Vagina (tissue), 2 donors: ENCODE measurements around the gene CCT5.

Experiments
- POLR2A ChIP-seq, 2 donors: fragments of 450-650 bp; IDR thresholded peaks; one replicate each; pipeline ENCODE4 v1.6.1; 2017; ENCODE audit warnings: antibody characterized with exemption in 2 of 2, mild to moderate bottlenecking in 2 of 2, moderate library complexity in 2 of 2
- POLR2AphosphoS5 ChIP-seq, 2 donors: sonication (generic); formaldehyde crosslinking; IDR thresholded peaks; one replicate each; pipeline ENCODE4 v1.9.0; 2017; ENCODE audit warnings: antibody characterized with exemption in 2 of 2, mild to moderate bottlenecking in 2 of 2, low read depth in 1 of 2; ENCODE audit not compliant: insufficient read depth in 1 of 2
- TF ChIP-seq, protein P1 (sequence below), 3 experiments: fragments of 450-650 bp in 2 of 3; fragments of 200-600 bp in 1 of 3; sonication (generic) in 1 of 3; IDR thresholded peaks; one replicate each; pipeline ENCODE4 v1.5.1; 2017 to 2019; ENCODE audit warnings: antibody characterized with exemption in 3 of 3, mild to moderate bottlenecking in 2 of 3, moderate library complexity in 2 of 3

- TF ChIP-seq, protein P1, sequence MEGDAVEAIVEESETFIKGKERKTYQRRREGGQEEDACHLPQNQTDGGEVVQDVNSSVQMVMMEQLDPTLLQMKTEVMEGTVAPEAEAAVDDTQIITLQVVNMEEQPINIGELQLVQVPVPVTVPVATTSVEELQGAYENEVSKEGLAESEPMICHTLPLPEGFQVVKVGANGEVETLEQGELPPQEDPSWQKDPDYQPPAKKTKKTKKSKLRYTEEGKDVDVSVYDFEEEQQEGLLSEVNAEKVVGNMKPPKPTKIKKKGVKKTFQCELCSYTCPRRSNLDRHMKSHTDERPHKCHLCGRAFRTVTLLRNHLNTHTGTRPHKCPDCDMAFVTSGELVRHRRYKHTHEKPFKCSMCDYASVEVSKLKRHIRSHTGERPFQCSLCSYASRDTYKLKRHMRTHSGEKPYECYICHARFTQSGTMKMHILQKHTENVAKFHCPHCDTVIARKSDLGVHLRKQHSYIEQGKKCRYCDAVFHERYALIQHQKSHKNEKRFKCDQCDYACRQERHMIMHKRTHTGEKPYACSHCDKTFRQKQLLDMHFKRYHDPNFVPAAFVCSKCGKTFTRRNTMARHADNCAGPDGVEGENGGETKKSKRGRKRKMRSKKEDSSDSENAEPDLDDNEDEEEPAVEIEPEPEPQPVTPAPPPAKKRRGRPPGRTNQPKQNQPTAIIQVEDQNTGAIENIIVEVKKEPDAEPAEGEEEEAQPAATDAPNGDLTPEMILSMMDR (IDR thresholded peaks at IDR 0.05), result no peak
- no peak for TF ChIP-seq POLR2A (IDR thresholded peaks at IDR 0.05)
- no peak for TF ChIP-seq POLR2AphosphoS5 (IDR thresholded peaks at IDR 0.05; ENCODE audit: insufficient read depth in 1 of 2, low read depth in 1 of 2)
Measured at GRCh38 chr5:10290438-10290837, 40.4 kb downstream of the CCT5 start.
